ENCODE results near the gene MFSD2A. TPM values are rescaled to one million over a fixed set of nuclear protein-coding genes. Genes with fewer than 3 reads are reported as not detected.
A peak's percentile ranks its signal among the peaks of the same experiment; 100 is the strongest.

Gene MFSD2A
- polyA plus RNA-seq, 1 of the 3 experiments (the other 2 are of a cell fraction), result 6.3 TPM

- CTCF ChIA-PET, result interaction anchor here (0.8 to 6.0 kb wide), 7 partner anchors 17 to 156 kb away, joined by 3 to 37 read pairs (median 4); partner anchors contain the start of gene MYCL
- H3F3A ChIP-seq (replicated peaks; ENCODE audit: insufficient read depth), result no peaks in the 10 kb centered on the region
- peak; percentile 66 for DNase-seq
- H3K79me2 ChIP-seq (ENCODE audit: insufficient read depth), result peaks cover 8% of the 10 kb centered on the region; the same call in 1 of the 2 replicates
- H3K36me3 ChIP-seq (replicated peaks in 1 of 2; ENCODE audit: control insufficient read depth in 1 of 2, insufficient read depth in 2 of 2, low read length in 1 of 2), result no peaks in the 10 kb centered on the region
- peak overlapping the region; percentile 99 for H3K4me2 ChIP-seq
- peak overlapping the region; percentile 71 for H3K9ac ChIP-seq
- no peaks in the 10 kb centered on the region for H4K20me1 ChIP-seq (ENCODE audit: insufficient read depth)
- H3K4me3 ChIP-seq (ENCODE audit: low read depth in 2 of 2, low read length in 1 of 2), result peak overlapping the region; percentile 66 to 71
- H3K9me2 ChIP-seq, result no peaks in the 10 kb centered on the region
- peak overlapping the region; percentile 94 for H2AFZ ChIP-seq (ENCODE audit: low read depth)
- WGBS (ENCODE audit: low lambda C conversion rate), result 21% methylated on average over 21 of the region's 36 CpGs
- peaks cover 0 to 27% of the 10 kb centered on the region in 2 experiments; a peak in 1 of 4 replicates for H3K4me1 ChIP-seq (ENCODE audit: control insufficient read depth in 1 of 2, insufficient read depth in 2 of 2, low read depth in 1 of 2, low read length in 1 of 2)
- TF ChIP-seq CHD2 (IDR thresholded peaks at IDR 0.05; ENCODE audit: low read length, partially characterized antibody), result peak; percentile 18
- peak; percentile 24; the same call in 1 of the 2 replicates for TF ChIP-seq FOSL2 (IDR thresholded peaks at IDR 0.05; ENCODE audit: borderline replicate concordance, low read depth)
- TF ChIP-seq MAX (IDR thresholded peaks at IDR 0.05; ENCODE audit: low read depth), result peak; percentile 82
- TF ChIP-seq NFIC (IDR thresholded peaks at IDR 0.05; ENCODE audit: borderline replicate concordance), result no peak
- no peaks in the 10 kb centered on the region for H3K9me3 ChIP-seq
- H3K27me3 ChIP-seq (ENCODE audit: insufficient read depth), result no peaks in the 10 kb centered on the region
- POLR2A ChIA-PET, result interaction anchor here (1.3 kb wide), 1 partner anchor 30 kb away, joined by 3 read pairs; no protein-coding TSS in a partner anchor
- peak overlapping the region in 1 of 2 experiments; percentile 40; a peak in 1 of 4 replicates for H3K27ac ChIP-seq (ENCODE audit: low read depth in 2 of 2, low read length in 1 of 2)
Observed at GRCh38 chr1:39955547-39956539, 898 bp downstream of the MFSD2A start.

DNA sequence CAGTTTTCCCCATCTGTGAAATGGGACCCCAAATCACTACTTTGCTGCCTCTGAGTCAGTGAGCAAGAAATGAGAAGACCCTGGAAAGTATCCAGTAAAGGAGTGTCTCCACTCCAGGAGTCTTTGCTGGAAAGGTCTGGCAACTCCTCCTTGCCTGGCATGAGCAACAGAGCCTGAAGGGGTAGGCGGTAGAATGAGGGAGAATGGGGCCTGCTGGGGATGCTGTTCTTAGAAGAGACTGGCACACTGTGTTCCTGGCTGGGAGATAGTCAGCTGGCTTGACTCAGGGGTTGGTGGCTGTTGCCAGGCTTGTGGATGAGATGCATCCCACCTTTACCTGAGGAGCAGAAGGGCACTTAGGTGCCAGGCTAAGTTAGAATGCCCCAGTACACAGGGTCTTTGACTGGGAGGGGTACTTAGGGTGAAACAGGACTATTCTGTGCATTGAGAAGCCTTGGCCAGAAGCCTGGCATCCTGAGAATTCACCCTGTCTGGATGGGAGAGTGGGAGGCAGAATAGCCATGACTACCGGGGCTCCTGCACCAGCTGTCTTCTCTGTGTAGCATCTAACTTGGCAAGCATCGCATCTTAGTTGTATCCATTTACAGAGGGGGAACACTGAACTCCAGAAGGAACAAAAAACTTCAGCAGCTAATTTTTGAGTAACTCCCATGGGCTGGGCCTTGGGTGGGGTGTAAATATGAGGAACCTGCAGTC, 2.5 kb downstream of the MFSD2A start:
- Histone ChIP-seq H3K27ac (ENCODE audit: low read depth in 2 of 2, low read length in 1 of 2) (no peak overlapping the region), H3K4me3 (ENCODE audit: low read depth in 2 of 2, low read length in 1 of 2) (no peak overlapping the region), H3K4me2 (no peak overlapping the region), H2AFZ (ENCODE audit: low read depth) (no peak overlapping the region), H3K79me2 (ENCODE audit: insufficient read depth) (peaks cover 8% of the 10 kb centered on the region; the same call in 1 of the 2 replicates), H3K9me3 (no peaks in the 10 kb centered on the region), H3K9ac (no peak overlapping the region), H3K36me3 (replicated peaks in 1 of 2; ENCODE audit: control insufficient read depth in 1 of 2, insufficient read depth in 2 of 2, low read length in 1 of 2) (no peaks in the 10 kb centered on the region), H3K4me1 (ENCODE audit: control insufficient read depth in 1 of 2, insufficient read depth in 2 of 2, low read depth in 1 of 2, low read length in 1 of 2) (peaks cover 0 to 24% of the 10 kb centered on the region in 2 experiments; a peak in 1 of 4 replicates), H3F3A (replicated peaks; ENCODE audit: insufficient read depth) (no peaks in the 10 kb centered on the region), H3K9me2 (no peaks in the 10 kb centered on the region), H4K20me1 (ENCODE audit: insufficient read depth) (no peaks in the 10 kb centered on the region), H3K27me3 (ENCODE audit: insufficient read depth) (no peaks in the 10 kb centered on the region)
- ChIA-PET CTCF (interaction anchor here (1.0 to 6.0 kb wide), 4 partner anchors 16 to 75 kb away, joined by 4 to 37 read pairs (median 8); partner anchors contain the start of gene MYCL), POLR2A (no interaction called here)
- TF ChIP-seq EP300 (IDR thresholded peaks at IDR 0.05; ENCODE audit: borderline replicate concordance in 1 of 2, low read depth in 1 of 2, low read length in 1 of 2) (no peak), RAD21 (IDR thresholded peaks at IDR 0.05; ENCODE audit: low read length) (no peak), CHD2 (IDR thresholded peaks at IDR 0.05; ENCODE audit: low read length, partially characterized antibody) (no peak), TCF12 (IDR thresholded peaks at IDR 0.05) (0 out of 2 replicates have a peak, but pooled peaks have one; percentile 6), RXRA (IDR thresholded peaks at IDR 0.05; ENCODE audit: borderline replicate concordance, low read depth) (no peak)
- TF ChIP-seq, protein P1, sequence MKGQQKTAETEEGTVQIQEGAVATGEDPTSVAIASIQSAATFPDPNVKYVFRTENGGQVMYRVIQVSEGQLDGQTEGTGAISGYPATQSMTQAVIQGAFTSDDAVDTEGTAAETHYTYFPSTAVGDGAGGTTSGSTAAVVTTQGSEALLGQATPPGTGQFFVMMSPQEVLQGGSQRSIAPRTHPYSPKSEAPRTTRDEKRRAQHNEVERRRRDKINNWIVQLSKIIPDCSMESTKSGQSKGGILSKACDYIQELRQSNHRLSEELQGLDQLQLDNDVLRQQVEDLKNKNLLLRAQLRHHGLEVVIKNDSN (IDR thresholded peaks at IDR 0.05; ENCODE audit: borderline replicate concordance, low read depth), result no peak
- peak; percentile 10 for DNase-seq
- 65% methylated on average over 3 of the region's 3 CpGs for WGBS (ENCODE audit: low lambda C conversion rate)

Measured in SK-N-SH (cell line).